GM12891 (cell line): ENCODE results near the gene GAREM1.

Experiments
- POLR2A ChIP-seq: IDR thresholded peaks from 2 replicates; pipeline ENCODE4 v1.6.1; 2011; ENCODE audit warnings: low read depth, low read length, control low read depth
- POLR2AphosphoS5 ChIP-seq: IDR thresholded peaks from 2 replicates; pipeline ENCODE4 v1.6.1; 2011; ENCODE audit warnings: low read depth, low read length, control low read depth
- TAF1 ChIP-seq: IDR thresholded peaks from 2 replicates; pipeline ENCODE4 v1.6.1; 2011; ENCODE audit warnings: low read depth, low read length, control low read depth

DNA sequence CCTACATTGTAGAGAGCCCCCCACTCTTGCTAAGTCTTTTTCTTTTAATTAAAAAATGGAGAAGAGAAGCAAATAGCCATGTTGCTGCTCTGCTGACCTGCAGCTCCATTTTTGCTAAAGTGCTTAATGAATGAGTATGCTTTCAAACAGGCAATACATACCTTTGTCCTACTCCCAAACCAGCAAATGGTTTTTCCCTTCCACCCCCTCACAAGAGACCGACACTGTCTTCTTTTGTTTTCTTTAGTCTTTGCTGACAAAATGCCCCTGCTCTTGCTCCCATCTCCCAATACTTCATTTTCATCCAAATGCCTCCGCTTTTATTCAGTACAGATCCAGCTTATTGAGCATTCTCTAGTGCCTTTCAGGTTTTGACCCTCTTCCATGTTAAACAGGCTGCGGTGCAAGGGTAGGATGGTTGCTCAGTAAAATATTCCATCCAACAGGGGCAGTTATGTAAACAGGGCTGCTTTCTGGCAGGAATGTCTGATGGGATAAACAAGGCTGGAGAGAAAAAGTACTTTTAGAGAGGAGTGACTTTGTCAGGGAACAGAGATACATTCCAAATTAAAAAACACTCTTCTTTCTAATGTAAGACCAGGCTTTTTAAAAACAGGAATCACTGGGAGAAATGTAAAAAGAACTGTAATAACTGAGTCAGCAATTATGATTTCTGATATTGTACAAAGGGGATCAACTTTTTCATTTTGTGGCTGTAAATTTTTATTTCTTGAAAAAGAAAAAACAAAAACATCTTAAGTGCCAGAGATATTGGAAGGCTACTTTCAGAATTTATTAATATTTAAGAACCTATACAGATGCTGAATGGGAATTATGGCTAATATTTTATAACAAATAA is 144.0 kb downstream of the GAREM1 start:
- TF ChIP-seq TAF1 (no peak), POLR2A (no peak), POLR2AphosphoS5 (no peak)
